Measurements from ENCODE around the gene CERK.

Gene CERK

DNA sequence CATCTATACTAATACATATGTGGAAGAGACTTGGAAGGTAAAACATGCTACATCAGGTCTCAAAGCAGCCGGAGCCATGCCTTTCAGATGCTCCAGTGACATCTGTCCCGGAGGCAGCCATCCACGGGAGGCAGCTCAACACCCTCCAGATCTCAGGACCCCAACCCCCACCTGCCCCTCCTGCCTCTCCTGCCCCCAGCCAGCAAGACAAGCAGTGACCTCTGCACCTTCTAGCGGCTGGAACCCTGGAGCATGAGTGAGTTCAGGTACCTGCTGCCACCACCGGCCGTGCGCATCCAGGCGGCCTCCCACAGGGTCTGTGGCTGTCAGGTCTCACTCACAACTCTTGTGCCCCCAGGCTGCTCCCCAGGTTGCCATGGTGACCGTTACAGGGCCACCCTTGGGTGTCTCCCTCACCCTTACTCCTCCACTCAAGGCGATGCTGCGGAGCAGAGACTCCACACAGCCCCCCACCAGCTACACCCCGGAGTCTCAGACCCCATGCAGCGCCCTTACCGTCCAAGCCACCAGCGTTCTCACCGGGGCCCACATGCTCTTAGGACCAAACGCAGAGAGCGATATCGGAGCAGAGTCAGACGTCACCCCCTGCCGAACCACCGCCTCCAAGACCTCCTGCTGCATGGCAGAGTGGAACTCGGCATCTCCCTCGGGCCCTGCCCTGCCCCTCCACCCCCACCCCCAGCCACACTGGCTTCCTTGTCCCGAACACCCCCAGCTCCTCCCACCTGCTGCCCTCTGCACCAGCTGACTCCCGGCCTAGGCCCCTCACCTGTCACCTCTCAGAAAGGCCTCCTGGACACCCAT lies 34.7 kb downstream of the CERK start:
- no peak for DNase-seq (ENCODE audit: low read depth, low spot score)

DNA sequence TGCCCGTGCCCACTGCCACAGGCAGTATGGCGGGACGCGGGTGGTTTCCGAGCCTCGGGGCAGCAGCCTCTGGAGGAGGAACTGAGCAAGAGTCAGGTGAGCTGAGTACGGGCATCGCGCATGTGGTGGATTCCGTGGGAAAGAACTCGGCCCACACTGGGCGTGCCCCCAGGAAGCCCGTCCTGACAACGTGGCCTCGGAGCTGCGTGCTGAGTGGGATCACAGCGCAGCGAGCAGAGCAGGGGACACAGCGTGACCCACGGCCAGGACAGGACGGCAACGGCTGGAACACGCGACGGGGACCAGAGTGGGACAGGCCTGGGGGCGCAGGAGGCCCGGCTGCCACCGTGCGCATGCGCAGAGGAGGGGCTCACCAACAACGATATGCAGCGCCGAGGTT lies 36.8 kb downstream of the CERK start:
- DNase-seq (ENCODE audit: low read depth, low spot score), result no peak

DNA sequence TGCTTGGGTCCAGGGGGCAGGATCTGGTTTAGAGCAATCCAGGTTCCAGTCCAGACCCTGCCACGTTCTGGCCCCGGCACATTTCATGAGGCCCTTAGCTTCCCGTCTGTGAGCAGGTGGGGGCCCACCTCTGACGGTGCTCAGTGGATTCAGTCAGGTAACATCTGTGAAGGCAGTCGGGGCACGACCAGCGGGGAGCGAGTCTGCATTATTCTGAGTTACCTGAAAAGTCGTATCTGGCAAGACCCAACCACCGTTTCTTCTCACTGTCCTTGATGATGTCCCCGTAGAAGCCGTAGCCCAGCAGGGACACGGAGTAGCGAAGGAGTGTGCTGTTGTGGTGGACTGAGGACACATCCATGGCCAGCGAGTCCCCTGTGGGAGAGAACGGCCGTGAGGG lies 39.0 kb downstream of the CERK start:
- DNase-seq (ENCODE audit: low read depth, low spot score), result no peak

DNA sequence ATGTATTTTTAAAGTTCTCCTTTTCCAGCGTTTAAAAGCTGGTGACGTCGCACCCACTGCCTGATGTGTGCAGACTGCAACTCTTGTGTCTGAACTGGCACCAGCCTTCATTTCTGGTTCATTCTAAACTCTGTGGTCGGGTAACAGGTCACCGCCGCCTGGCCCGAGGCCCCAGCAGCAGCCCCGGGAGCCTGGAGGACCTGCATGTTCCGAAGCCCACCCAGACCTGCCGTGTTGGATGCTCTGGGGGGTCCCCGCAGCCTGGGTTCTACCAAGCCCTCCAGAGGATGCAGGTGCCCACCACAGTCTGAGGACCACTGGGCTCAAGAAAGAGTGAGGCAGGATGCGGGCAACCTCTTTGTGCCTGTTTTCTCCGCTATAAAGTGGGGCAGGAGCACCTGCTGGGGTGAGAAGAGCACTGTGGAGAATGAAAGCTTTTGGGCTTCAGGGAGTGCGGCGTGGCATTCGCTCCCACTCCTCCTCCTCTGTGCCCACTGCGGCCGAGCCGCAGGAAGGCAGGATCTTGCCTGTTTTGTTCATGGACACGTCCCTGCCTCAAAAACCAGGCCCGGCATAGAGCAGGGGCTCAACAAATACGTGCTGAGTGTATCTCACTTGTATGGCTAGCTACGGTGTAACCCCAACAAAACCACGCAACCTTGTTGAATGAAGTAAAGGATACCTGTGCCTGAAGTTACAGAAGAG lies 40.1 kb downstream of the CERK start:
- no peak for DNase-seq (ENCODE audit: low read depth, low spot score)

GRCh38 chr22:46696614-46697013 lies 41.4 kb downstream of the CERK start:
- DNase-seq (ENCODE audit: low read depth, low spot score), result no peak

- no peak for DNase-seq (ENCODE audit: low read depth, low spot score)
Measured at GRCh38 chr22:46696229-46696518, 41.9 kb downstream of the CERK start.

DNA sequence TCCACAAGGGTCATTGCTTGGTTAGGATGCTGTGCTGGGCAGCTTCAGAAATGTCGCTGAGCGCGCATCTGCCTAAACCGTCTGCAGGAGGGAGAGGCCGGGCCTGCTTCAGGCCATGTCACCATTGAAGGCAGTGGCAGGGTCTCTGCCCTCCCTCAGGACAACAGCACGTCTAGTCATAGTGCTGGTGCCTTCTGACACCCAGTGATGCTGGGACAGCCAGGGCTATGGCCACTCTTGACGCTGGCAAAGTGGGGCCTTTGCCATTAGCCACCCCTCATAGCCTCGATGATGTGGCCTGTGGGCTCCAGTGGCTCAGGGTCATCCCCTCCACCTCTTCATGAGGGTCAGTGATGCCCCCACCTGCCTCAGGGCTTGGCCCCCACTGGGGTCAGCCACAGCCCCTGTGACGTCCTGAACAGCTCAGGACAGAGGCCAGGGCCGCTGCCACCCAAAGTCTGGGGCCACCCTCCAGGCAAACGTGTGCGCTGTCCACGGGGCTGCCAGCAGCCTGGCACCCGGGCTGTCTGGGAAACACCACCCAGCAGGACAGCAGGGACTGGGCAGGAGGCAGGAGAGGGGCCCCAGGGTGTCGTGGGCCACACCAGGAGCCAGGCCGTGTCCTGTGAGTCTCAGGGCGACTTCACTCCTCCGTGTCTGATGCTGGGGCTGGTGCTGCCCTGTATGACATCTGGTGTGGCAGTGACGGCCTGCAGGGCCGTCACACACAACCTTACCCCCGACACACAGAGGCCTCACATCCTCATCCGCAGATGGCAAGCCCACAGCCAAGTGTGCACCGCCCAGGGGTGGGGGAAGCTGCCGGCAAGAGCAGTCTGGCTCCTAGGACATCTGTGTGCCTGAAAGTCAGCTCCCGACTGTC lies 42.5 kb downstream of the CERK start:
- no peak for DNase-seq (ENCODE audit: low read depth, low spot score)

DNA sequence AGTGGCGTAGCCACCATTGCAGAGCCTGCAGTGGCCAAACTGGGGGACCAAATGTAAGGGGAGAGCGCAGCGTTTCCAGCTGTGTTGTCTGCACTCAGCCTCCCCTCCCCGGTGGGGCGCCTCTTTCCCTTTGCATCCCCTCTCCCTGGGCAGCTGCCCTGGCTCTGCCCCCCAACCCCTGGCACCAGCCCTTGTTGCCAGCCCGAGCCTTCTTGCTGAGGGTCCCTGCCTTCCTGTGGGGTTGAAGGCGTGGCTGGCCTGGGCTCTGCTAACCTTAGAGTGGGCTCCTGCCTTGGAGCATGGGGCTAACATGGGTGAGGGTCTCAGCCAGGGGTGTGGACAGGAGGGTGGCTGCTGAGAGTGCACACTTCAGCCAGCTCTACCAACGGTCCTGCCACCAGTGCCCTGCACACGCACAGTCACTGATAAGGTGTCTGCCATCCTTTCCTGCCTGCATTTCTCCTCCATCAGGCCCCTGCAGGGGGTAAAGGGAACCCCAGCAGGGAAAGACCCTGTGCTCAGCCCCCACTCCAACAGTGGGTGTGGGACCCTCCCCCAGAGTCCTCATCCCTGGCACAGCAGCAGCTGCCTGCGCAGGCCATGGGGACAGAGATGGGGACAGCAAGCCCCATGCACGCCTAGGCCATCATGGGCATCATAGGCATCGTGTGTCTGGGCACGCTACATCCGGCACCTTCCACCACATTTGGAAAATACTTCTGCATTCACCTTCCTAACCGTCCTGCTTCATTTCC lies 43.5 kb downstream of the CERK start:
- no peak for DNase-seq (ENCODE audit: low read depth, low spot score)

GRCh38 chr22:46693634-46694415 lies 44.2 kb downstream of the CERK start:
- no peak for DNase-seq (ENCODE audit: low read depth, low spot score)

GRCh38 chr22:46691571-46691970 lies 46.5 kb downstream of the CERK start:
- DNase-seq (ENCODE audit: low read depth, low spot score), result no peak

GRCh38 chr22:46690146-46690545 lies 47.9 kb downstream of the CERK start:
- DNase-seq (ENCODE audit: low read depth, low spot score), result no peak

- DNase-seq (ENCODE audit: low read depth, low spot score), result no peak
Measured at GRCh38 chr22:46688949-46689348, 49.1 kb downstream of the CERK start.

- no peak for DNase-seq (ENCODE audit: low read depth, low spot score)
Measured at GRCh38 chr22:46687460-46687859, 50.6 kb downstream of the CERK start.

DNA sequence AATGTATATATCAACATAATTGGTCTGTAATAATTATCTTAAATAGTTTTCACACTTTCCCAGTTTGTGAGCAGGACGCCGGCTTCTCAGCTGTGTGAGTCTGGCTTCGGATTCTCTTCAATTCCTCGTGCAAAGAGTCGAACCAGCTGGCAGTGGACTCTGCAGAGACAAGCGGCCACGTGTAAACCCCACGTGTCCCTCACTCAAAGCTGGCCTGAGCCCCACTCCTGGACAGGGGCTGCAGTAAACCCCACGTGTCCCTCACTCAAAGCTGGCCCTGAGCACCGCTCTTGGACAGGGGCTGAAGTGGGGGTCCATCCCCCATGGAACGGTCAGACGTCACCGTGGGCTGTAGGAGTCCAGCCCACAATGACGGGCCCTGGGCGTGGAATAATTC lies 51.0 kb downstream of the CERK start:
- DNase-seq (ENCODE audit: low read depth, low spot score), result no peak

DNA sequence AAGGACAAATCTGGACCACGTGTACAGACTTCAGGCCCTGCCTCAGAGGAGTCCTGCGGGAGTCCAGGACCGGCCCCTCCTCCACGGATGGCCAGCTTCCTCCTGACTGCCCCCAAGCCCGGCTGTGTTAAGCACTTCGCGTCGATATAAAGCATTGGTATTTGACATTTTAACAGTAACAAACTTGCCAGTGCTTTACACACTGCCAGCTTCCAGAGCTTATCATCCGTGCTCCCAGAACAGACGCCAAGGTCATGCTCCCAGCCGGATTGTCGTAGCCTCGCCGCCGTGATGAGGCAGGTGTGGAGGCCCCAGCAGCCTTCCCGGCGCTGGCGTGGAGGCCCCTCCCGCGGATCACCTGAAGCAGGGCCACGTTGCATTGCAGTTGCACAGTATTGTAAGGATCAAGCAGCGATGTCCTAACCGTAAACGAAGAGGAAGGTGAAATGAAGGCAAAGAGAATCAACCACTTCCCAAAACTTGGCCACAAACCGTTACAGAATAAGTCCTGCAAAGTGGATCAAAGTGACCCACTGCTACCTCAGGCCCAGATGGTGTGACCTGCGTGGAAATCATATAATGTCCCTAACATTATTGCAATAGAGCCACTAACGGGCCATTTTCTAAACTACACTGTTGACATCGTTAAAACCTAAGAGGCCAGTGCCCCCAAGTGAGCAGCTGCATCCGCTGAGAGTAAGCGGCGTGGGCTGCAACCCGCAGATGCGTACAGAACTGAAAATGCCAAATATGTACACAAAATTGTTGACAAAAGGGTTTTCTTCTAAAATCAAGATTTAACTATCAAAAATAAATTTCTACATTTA lies 51.6 kb downstream of the CERK start:
- DNase-seq (ENCODE audit: low read depth, low spot score), result no peak

DNA sequence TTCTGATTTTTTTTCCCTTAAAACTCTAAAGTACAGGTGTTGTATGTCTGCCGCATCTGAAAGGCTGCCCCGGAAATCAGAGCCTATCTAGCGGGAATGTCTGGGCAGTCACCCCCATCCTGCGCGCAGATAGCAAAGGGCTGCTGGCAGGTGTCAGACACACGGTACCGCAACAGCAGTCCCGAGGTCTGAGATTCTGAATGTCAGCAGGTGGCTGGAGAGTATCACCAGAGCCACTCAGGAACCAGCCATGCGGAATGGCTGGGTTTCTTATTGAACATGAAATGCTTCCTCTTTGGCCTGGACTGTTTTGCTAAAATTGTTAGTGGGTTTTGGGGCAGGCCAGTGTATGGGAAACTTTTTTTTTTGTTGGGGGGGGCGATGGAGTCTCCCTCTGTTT lies 53.3 kb downstream of the CERK start:
- no peak for DNase-seq (ENCODE audit: low read depth, low spot score)

DNA sequence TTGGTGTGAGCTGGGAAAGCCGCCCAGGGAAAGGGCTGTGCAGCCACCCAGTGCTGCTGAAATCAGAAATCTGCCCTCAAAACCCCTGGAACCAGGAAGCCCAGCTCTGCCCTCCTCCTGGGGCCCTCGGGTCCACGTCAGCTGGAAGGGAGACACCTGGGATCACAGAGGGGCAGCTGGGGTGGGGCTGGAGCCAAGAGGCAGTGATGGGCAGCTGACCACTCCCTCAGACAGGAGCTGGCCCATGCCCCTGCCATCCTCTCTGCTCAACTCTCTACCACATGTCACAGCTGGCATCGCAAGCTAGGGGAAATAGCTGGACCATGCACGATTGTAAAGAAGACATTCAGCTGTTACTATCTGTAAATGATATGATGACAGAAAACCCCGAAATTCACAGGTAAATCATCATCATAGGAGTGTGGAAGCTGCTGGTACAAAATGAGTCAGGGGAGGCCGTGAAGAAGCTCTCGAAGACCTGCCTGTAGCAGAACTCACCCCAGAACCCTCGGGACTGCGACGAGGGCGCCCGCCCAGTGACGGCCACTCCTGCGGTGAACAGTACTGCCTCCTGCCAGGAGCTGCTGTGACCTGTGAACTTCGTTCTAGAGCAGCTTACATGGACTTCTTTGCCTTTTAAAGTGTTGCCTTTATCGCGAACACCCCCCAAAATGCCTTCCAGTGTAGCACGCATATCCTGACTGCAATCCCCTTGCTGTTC lies 55.9 kb downstream of the CERK start:
- no peak for DNase-seq (ENCODE audit: low read depth, low spot score)

- no peak for DNase-seq (ENCODE audit: low read depth, low spot score)
Measured at GRCh38 chr22:46681010-46681409, 57.0 kb downstream of the CERK start.

DNA sequence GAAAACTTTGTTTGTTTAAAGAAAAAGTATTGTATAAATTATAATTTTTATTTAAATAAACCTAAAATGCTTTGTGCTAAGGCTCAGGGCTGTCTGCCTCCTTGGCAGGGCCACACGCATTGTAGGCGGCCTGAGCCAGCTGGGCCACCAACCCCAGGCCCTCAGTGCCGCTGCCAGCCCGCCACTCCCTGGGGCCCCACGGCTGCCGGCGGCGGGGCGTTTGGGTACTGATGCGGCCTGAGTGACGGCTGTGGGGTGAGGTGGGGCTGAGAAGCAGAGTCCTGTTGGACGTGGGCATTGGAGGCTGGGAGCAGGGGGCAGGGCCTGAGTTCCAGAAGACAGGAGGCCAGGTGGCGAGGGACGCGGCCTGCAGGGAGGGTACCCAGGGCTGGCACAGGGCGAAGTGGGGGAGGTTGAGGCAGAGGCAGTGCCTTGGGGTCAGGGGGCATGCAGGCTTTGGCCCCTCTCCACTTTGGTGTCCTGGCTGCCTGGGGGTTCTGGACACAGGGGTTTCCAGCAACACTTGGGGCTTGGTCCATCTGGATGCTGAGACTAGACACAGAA lies 58.3 kb downstream of the CERK start:
- no peak for DNase-seq (ENCODE audit: low read depth, low spot score)
